ENCODE data around the gene TTC22.

Gene TTC22

DNA sequence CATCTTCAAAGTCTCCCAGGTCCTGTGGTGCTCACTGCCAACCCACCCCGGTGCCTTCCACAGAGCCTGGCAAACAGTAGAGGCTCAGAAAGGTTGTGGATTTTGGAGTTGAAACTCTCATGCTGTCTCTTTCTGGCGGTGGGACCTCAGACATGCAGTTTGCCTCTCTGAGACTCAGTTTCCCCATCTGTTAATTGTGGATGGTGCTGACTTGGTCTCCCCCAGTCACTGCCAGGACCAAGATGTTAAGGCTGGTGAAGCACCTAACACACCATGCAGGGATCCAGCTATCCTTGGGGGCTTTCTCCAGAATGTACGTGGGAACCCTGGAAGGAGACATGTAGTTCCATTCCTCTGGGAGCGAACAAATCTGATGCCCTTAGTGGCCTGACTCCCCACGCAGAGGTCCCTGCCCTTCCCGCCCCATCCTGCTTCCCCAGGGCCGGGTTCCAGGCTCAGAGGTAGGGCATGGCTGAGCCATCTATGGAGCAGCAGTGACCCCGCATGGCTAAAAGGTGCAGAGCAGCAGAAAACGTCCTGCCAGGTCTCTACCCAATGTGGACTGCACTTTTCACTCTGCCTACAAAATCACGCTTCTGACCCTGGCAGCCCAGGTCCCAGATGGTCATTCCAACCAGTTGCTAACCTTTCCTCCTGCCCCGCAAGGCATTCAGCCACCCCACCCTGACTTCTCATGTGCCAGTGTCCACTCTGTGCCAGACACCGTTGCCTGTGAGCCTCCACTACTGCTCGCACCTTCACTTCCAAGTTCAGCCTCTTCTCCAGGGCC is 9.2 kb upstream of the TTC22 start:
- Histone ChIP-seq H3K9ac (no peak overlapping the region), H3K27ac (no peak overlapping the region), H3K4me1 (ENCODE audit: low read depth, poor library complexity, severe bottlenecking) (no peaks in the 10 kb centered on the region), H3K27me3 (ENCODE audit: insufficient read depth, low read depth) (no peaks in the 10 kb centered on the region), H3K4me3 (IDR thresholded peaks at IDR 0.05; ENCODE audit: insufficient read depth, low read depth, low read length) (no peak overlapping the region), H3K36me3 (ENCODE audit: insufficient read depth) (no peaks in the 10 kb centered on the region), H2AFZ (ENCODE audit: low read depth) (no peak overlapping the region), H4K20me1 (ENCODE audit: insufficient read depth) (no peaks in the 10 kb centered on the region), H3K4me2 (no peak overlapping the region), H3K79me2 (ENCODE audit: insufficient read depth, low read depth) (no peaks in the 10 kb centered on the region)
- peak; percentile 51 for TF ChIP-seq CTCF (conservative IDR thresholded peaks at IDR 0.05; ENCODE audit: low read depth, low read length)

DNA sequence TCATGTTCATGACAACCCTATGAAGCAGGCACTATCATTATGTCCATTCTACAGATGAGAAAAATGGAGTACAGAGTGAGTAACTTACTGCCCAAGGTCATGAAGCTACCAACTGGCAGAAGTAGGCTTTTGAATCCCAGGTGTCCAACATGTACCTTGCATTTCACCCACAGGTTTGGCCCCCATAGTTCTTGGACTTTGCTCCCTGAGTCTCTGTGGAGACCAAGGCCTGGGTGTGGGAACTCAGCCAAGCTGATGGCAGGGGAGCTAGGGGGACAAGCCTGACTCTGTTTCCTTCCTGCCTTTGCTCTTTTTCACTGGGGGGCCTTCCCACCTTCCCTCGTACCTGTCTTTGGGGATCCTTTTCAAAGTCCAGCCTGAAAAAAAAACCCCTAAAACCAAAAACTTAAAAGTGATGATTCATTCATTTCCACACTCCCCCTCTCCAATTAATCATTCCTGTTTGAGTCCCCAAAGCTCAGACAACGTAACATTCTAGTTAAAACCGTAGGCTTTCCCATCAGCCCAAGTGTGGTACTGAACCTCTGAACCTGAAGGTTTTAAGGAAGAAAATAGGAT is 8.5 kb upstream of the TTC22 start:
- Histone ChIP-seq H3K4me1 (ENCODE audit: low read depth, poor library complexity, severe bottlenecking) (no peaks in the 10 kb centered on the region), H3K27ac (no peak overlapping the region), H2AFZ (ENCODE audit: low read depth) (no peak overlapping the region), H4K20me1 (ENCODE audit: insufficient read depth) (no peaks in the 10 kb centered on the region), H3K27me3 (ENCODE audit: insufficient read depth, low read depth) (no peaks in the 10 kb centered on the region), H3K4me2 (no peak overlapping the region), H3K4me3 (IDR thresholded peaks at IDR 0.05; ENCODE audit: insufficient read depth, low read depth, low read length) (no peak overlapping the region), H3K9ac (no peak overlapping the region), H3K79me2 (ENCODE audit: insufficient read depth, low read depth) (no peaks in the 10 kb centered on the region), H3K36me3 (ENCODE audit: insufficient read depth) (no peaks in the 10 kb centered on the region)
- no peak for TF ChIP-seq CTCF (conservative IDR thresholded peaks at IDR 0.05; ENCODE audit: low read depth, low read length)

- Histone ChIP-seq H2AFZ (ENCODE audit: low read depth) (no peak overlapping the region), H3K4me1 (ENCODE audit: low read depth, poor library complexity, severe bottlenecking) (no peaks in the 10 kb centered on the region), H3K36me3 (ENCODE audit: insufficient read depth) (no peaks in the 10 kb centered on the region), H3K9ac (no peak overlapping the region), H3K27ac (no peak overlapping the region), H3K4me3 (IDR thresholded peaks at IDR 0.05; ENCODE audit: insufficient read depth, low read depth, low read length) (no peak overlapping the region), H4K20me1 (ENCODE audit: insufficient read depth) (no peaks in the 10 kb centered on the region), H3K27me3 (ENCODE audit: insufficient read depth, low read depth) (no peaks in the 10 kb centered on the region), H3K79me2 (ENCODE audit: insufficient read depth, low read depth) (no peaks in the 10 kb centered on the region), H3K4me2 (no peak overlapping the region)
- no peak for TF ChIP-seq CTCF (conservative IDR thresholded peaks at IDR 0.05; ENCODE audit: low read depth, low read length)
Observed at GRCh38 chr1:54808443-54809207, 7.5 kb upstream of the TTC22 start.

GRCh38 chr1:54807756-54808155 is 6.6 kb upstream of the TTC22 start:
- Histone ChIP-seq H3K9ac (no peak overlapping the region), H3K4me3 (IDR thresholded peaks at IDR 0.05; ENCODE audit: insufficient read depth, low read depth, low read length) (no peak overlapping the region), H3K4me1 (ENCODE audit: low read depth, poor library complexity, severe bottlenecking) (no peaks in the 10 kb centered on the region), H2AFZ (ENCODE audit: low read depth) (no peak overlapping the region), H3K4me2 (no peak overlapping the region), H3K27me3 (ENCODE audit: insufficient read depth, low read depth) (no peaks in the 10 kb centered on the region), H4K20me1 (ENCODE audit: insufficient read depth) (no peaks in the 10 kb centered on the region), H3K36me3 (ENCODE audit: insufficient read depth) (no peaks in the 10 kb centered on the region), H3K79me2 (ENCODE audit: insufficient read depth, low read depth) (no peaks in the 10 kb centered on the region), H3K27ac (no peak overlapping the region)
- TF ChIP-seq CTCF (conservative IDR thresholded peaks at IDR 0.05; ENCODE audit: low read depth, low read length), result no peak

All from KMS-11 (cell line).